A549 (cell line): Measurements from ENCODE around the gene ENTPD2. TPM values are rescaled to one million over a fixed set of nuclear protein-coding genes. Genes with fewer than 3 reads are reported as not detected.
"Not testable (repeated sequence)": the region's sequence is repeated elsewhere in the genome, so short reads cannot be mapped to it uniquely, and the experiment has no call there.

ENCODE experiments used
- ATAC-seq, 2 experiments: fragments of 200-7000 bp in 1 of 2; fragments of >200 bp in 1 of 2; cut with Nextera tagmentation in 1 of 2; cut with Tn5 transposase in 1 of 2; 3 replicates each; pipeline versions ENCODE4 v1.8.0 to v1.9.1; 2018 to 2020; ENCODE audit warnings: mild to moderate bottlenecking in 1 of 2, moderate library complexity in 1 of 2
- CTCF ChIA-PET: fragments of 300-600 bp; sonication (Branson Sonifier 250); formaldehyde crosslinking; extraction: SDS; loops from one replicate; lab custom pipeline; 2021; ENCODE audit warnings: antibody characterized with exemption, inconsistent platforms; lab: Yijun Ruan, JAX
- POLR2A ChIA-PET: fragments of 350-600 bp; formaldehyde crosslinking; extraction: SDS; loops from one replicate; lab custom pipeline; 2021; ENCODE audit warnings: antibody characterized with exemption, inconsistent platforms; lab: Yijun Ruan, JAX
- DNase-seq, 2 experiments: peaks; one replicate each; pipeline versions ENCODE4 v3.0.0 to v3.0.0-alpha.2; 2011 to 2016; ENCODE audit warnings: low read depth in 1 of 2, low spot score in 1 of 2
- FAIRE-seq: peaks from 2 replicates; lab custom pipeline; 2011; peaks lifted over from hg19 to GRCh38; lab: Jason Lieb, UNC
- H3K27ac ChIP-seq, 2 experiments: fragments of >200 bp; sonication (Bioruptor Twin); formaldehyde crosslinking; 3 replicates each; pipeline ENCODE4 v1.5.1; 2016 to 2017
- H3K4me1 ChIP-seq: fragments of >200 bp; sonication (Bioruptor Twin); formaldehyde crosslinking; 3 replicates; pipeline ENCODE4 v1.6.1; 2016
- H3K4me2 ChIP-seq: fragments of >200 bp; sonication (Bioruptor Twin); formaldehyde crosslinking; 3 replicates; pipeline ENCODE4 v1.6.1; 2016
- H3K4me3 ChIP-seq: fragments of >200 bp; sonication (Bioruptor Twin); formaldehyde crosslinking; 3 replicates; pipeline ENCODE4 v1.5.1; 2016
- H3K9me3 ChIP-seq: fragments of >200 bp; sonication (Bioruptor Twin); formaldehyde crosslinking; 3 replicates; pipeline ENCODE4 v1.6.1; 2016
- BCL3 ChIP-seq: fragments of >200 bp; sonication (Bioruptor Twin); formaldehyde crosslinking; IDR thresholded peaks from 3 replicates; pipeline ENCODE4 v1.6.1; 2016
- BHLHE40 ChIP-seq: IDR thresholded peaks from 2 replicates; pipeline ENCODE4 v1.6.1; 2012; ENCODE audit warnings: low read depth, low read length, inconsistent platforms
- CBX8 ChIP-seq: fragments of 200-600 bp; sonication (generic); IDR thresholded peaks from 2 replicates; pipeline ENCODE4 v1.6.1; 2016
- CEBPB ChIP-seq, 2 experiments: fragments of >200 bp in 1 of 2; sonication (Bioruptor Twin) in 1 of 2; formaldehyde crosslinking in 1 of 2; IDR thresholded peaks; 2 replicates each; pipeline ENCODE4 v1.6.1; 2012 to 2016
- CTCF ChIP-seq: fragments of >200 bp; sonication (Bioruptor Twin); formaldehyde crosslinking; IDR thresholded peaks from 3 replicates; pipeline ENCODE4 v1.5.1; 2016
- E2F6 ChIP-seq: IDR thresholded peaks from 2 replicates; pipeline ENCODE4 v1.6.1; 2012; ENCODE audit warnings: low read depth, borderline replicate concordance
- EHMT2 ChIP-seq: fragments of 200-600 bp; sonication (generic); IDR thresholded peaks from 2 replicates; pipeline ENCODE4 v1.6.1; 2016; ENCODE audit warnings: antibody characterized with exemption, low read depth, mild to moderate bottlenecking, moderate library complexity
- ELK1 ChIP-seq: fragments of 150-350 bp; IDR thresholded peaks from 2 replicates; pipeline ENCODE4 v1.6.1; 2014; ENCODE audit warnings: low read depth, mild to moderate bottlenecking, low read length
- EP300 ChIP-seq, 2 experiments: fragments of >200 bp; sonication (Bioruptor Twin); formaldehyde crosslinking; IDR thresholded peaks; 2 replicates in 1 of 2; 3 replicates in 1 of 2; pipeline ENCODE4 v1.6.1; 2016 to 2017
- FOXS1 ChIP-seq: fragments of 250-450 bp; sonication (Bioruptor Pico); IDR thresholded peaks from 2 replicates; pipeline ENCODE4 v1.5.0; 2020; ENCODE audit warnings: mild to moderate bottlenecking, moderate library complexity
- JUNB ChIP-seq: fragments of >200 bp; sonication (Bioruptor Twin); formaldehyde crosslinking; IDR thresholded peaks from 2 replicates; pipeline ENCODE4 v1.6.1; 2016
- MAFK ChIP-seq: fragments of 450-650 bp; IDR thresholded peaks from 2 replicates; pipeline ENCODE4 v1.6.1; 2014; ENCODE audit not compliant: partially characterized antibody
- MAZ ChIP-seq: fragments of 150-350 bp; IDR thresholded peaks from 2 replicates; pipeline ENCODE4 v1.6.1; 2014; ENCODE audit warnings: antibody characterized with exemption, low read depth, low read length, borderline replicate concordance
- NR3C1 ChIP-seq: fragments of >200 bp; sonication (Bioruptor Twin); formaldehyde crosslinking; IDR thresholded peaks from 3 replicates; pipeline ENCODE4 v1.6.1; 2017
- PBX3 ChIP-seq: IDR thresholded peaks from 2 replicates; pipeline ENCODE4 v1.6.1; 2012
- POLR2A ChIP-seq: IDR thresholded peaks from 2 replicates; pipeline ENCODE4 v1.6.1; 2012; ENCODE audit warnings: mild to moderate bottlenecking, low read length
- POLR2AphosphoS2 ChIP-seq: conservative IDR thresholded peaks from 2 replicates; pipeline ENCODE4 v1.6.1; 2012; ENCODE audit warnings: low read length, improper control_type of control experiment, inconsistent platforms
- RARB ChIP-seq: fragments of 250-450 bp; sonication (Bioruptor Pico); IDR thresholded peaks from 2 replicates; pipeline ENCODE4 v1.8.0; 2021; ENCODE audit warnings: mild to moderate bottlenecking, moderate library complexity
- TP53 ChIP-seq: fragments of 250-450 bp; sonication (Bioruptor Pico); IDR thresholded peaks from 2 replicates; pipeline ENCODE4 v1.5.0; 2021; ENCODE audit warnings: mild to moderate bottlenecking, moderate library complexity
- ZNF302 ChIP-seq: fragments of 250-450 bp; sonication (Bioruptor Pico); IDR thresholded peaks from 2 replicates; pipeline ENCODE4 v1.9.0; 2021; ENCODE audit warnings: inconsistent platforms, mild to moderate bottlenecking, moderate library complexity
- WGBS: methylation state at CpG from one replicate; pipeline ENCODE4 v1.1.6; 2017; ENCODE audit errors: missing lambda C conversion rate; 5-methylcytosine and 5-hydroxymethylcytosine counted together
- polyA plus RNA-seq, 4 experiments: library from polyadenylated mRNA; depleted of rRNA in 3 of 4; stranded (reverse); fragments of >200 nt; fragmentation: RNase III in 1 of 4; extraction: RNeasy Plus Mini Kit Qiagen cat#74134 plus additional on column Dnase treatment in 1 of 4; gene quantifications; 2 replicates in 3 of 4; 3 replicates in 1 of 4; pipeline ENCODE4 v1.2.3, GENCODE V29; 2011 to 2017

The ENTPD2 gene
- polyA plus RNA-seq, 2 of the 4 experiments (the other 2 are of a cell fraction) = 0.75 to 1.2 TPM

DNA sequence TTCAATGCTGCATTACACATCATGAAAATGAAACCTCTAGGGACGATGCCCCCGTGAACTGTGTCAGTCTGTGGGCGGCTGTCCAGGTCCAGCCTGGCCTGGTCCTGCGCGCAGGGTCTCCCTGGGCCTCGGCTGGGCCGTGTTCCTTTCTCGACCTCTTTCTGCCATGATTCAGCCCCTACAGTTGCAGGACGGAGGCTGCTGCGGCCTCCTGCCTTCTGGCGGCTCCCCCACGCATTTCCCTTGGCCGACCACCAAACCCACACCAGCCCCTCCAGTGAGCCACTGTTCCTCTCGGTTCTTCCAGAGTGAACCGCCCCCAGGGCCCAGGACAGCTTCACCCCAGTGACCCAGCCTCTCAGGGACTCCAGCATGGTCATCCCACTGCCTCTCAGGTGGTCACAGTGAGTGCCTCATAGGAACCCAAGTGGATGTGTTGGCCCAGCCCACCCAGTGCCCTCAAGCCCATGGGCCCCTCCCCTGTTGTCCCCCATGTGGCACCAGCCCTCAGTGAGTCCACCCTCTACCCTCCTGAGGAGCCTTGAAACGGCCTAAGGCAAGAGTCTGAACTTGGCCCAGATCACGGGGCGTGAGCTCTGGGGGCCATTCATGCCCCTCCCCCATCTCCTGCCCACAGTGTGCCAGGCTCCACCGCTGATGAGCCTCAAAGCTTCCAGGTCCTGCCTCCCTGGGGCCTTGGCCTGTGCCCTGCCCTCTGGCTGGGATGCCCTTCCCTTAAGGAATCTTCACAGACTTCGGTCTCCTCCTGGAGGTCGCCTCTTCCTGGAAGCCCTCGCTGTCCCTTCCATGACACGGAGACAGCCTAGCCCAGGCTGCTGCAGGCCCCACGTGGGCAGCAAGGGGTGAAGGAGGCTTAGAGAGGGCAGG is 47.5 kb downstream of the ENTPD2 start:
- POLR2A ChIA-PET = interaction anchor here (0.8 kb wide), 1 partner anchor 14 kb away, joined by 3 read pairs; the partner anchor contains the start of gene PAXX
- no peak for ATAC-seq
- WGBS = 92% methylated on average over 20 of the region's 24 CpGs
- TF ChIP-seq POLR2A (no peak), EHMT2 (no peak), NR3C1 (no peak), MAZ (no peak), POLR2AphosphoS2 (no peak), EP300 (IDR thresholded peaks at IDR 0.05) (no peak), CTCF (no peak), CEBPB (IDR thresholded peaks at IDR 0.05) (no peak), RARB (CRISPR knock-in tag) (no peak), PBX3 (no peak), MAFK (no peak)
- TF ChIP-seq, all 56 proteins: peak for 0
- Histone ChIP-seq H3K4me3 (no peak overlapping the region), H3K4me2 (no peak overlapping the region), H3K27ac (no peak overlapping the region), H3K9me3 (no peaks in the 10 kb centered on the region), H3K4me1 (peaks cover 10% of the 10 kb centered on the region)
- DNase-seq (no peak), FAIRE-seq (no peak)
- CTCF ChIA-PET = interaction anchor here (0.6 to 6.1 kb wide), 11 partner anchors 10 to 184 kb away, joined by 3 to 37 read pairs (median 5); partner anchors contain the start of genes ABCA2, AJM1, CLIC3 and NPDC1

GRCh38 chr9:137004285-137004684 is 49.6 kb downstream of the ENTPD2 start:
- ATAC-seq, FAIRE-seq, H3K4me2 ChIP-seq, H3K4me3 ChIP-seq, POLR2A ChIA-PET, H3K9me3 ChIP-seq, H3K27ac ChIP-seq: not testable (repeated sequence)
- WGBS = 28% methylated on average over 17 of the region's 17 CpGs
- peak in 1 of 2 experiments; percentile 34 for DNase-seq
- peak; percentile 20; the same call in 1 of the 3 replicates for TF ChIP-seq CTCF
- CTCF ChIA-PET = interaction anchor here (1.1 to 6.1 kb wide), 9 partner anchors 8 to 161 kb away, joined by 3 to 37 read pairs (median 5); partner anchors contain the start of genes ABCA2, AJM1 and CLIC3
- H3K4me1 ChIP-seq = peaks cover 15% of the 10 kb centered on the region

- H3K4me1 ChIP-seq = peaks cover 23% of the 10 kb centered on the region
- no peak overlapping the region for H3K27ac ChIP-seq
- ChIA-PET POLR2A (interaction anchor here (1.5 kb wide), 1 partner anchor 11 kb away, joined by 5 read pairs; the partner anchor contains the start of gene PAXX), CTCF (interaction anchor here (1.4 to 6.1 kb wide), 6 partner anchors 9 to 55 kb away, joined by 3 to 37 read pairs (median 8); partner anchors contain the start of gene ABCA2)
- H3K4me3 ChIP-seq = no peak overlapping the region
- WGBS = 81% methylated on average over 9 of the region's 10 CpGs
- DNase-seq (no peak), FAIRE-seq (no peak), ATAC-seq (no peak)
- no peaks in the 10 kb centered on the region for H3K9me3 ChIP-seq
- no peak overlapping the region for H3K4me2 ChIP-seq
- no peak for TF ChIP-seq BCL3
- TF ChIP-seq JUNB = no peak
- TF ChIP-seq EHMT2 = no peak
- no peak for TF ChIP-seq CBX8
- no peak for TF ChIP-seq FOXS1 (CRISPR knock-in tag)
- TF ChIP-seq TP53 (CRISPR knock-in tag) = no peak
- no peak for TF ChIP-seq BHLHE40
- no peak for TF ChIP-seq E2F6
- TF ChIP-seq RARB (CRISPR knock-in tag) = no peak
- no peak for TF ChIP-seq ELK1
- TF ChIP-seq CEBPB (IDR thresholded peaks at IDR 0.05) = no peak
- TF ChIP-seq ZNF302 = no peak
- no peak for TF ChIP-seq NR3C1
- no peak for TF ChIP-seq CTCF
These were observed 51.2 kb downstream of the ENTPD2 start for GRCh38 chr9:137002646-137003041.
